ENCODE measurements around the gene WASF3.

The WASF3 gene

DNA sequence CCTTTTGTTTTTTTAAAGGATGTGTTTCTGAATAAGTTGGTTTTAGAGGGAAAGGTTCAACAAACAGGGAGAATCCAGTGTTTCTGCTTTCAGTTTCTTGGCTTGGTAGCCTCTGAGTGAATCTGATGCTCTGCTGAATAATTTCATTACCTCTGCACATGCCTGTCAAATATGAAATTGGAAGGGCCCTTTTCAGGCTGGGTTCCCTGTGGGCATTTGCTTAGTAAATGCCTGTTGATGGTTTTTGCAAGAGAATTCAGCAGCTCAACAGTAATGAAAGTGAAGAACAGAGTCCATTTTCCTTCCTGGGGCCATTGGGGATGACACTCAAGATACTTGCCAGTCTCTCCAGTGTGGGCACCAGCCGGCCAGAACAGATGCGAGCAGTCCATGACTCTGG, 128.8 kb downstream of the WASF3 start:
- no peak for DNase-seq (ENCODE audit: low spot score)

- DNase-seq (ENCODE audit: low spot score), result no peak
These were observed 130.8 kb downstream of the WASF3 start for GRCh38 chr13:26688286-26688685.

DNA sequence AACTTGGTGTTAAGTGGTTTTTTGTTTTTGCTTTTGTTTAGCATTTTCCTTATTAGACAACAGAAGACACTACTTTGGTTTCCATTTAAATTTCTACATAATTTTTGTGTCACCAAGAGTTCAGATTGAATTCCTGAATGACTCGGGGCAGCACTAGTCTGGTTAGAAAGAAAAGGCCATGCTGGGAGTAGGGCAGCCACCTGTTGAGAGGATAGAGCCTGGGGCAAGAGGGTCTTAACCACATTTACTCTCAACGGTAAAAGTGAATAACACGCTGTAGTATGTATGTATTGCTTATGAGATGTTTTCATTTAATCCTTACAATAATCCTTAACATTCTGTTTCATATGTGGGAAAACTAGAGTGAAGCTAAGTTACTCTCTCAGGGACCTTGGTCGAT, 131.5 kb downstream of the WASF3 start:
- no peak for DNase-seq (ENCODE audit: low spot score)

- no peak for DNase-seq (ENCODE audit: low spot score)
These were observed 136.4 kb downstream of the WASF3 start for GRCh38 chr13:26693749-26694463.

GRCh38 chr13:26694609-26695359, 137.3 kb downstream of the WASF3 start:
- DNase-seq (ENCODE audit: low spot score), result no peak

DNA sequence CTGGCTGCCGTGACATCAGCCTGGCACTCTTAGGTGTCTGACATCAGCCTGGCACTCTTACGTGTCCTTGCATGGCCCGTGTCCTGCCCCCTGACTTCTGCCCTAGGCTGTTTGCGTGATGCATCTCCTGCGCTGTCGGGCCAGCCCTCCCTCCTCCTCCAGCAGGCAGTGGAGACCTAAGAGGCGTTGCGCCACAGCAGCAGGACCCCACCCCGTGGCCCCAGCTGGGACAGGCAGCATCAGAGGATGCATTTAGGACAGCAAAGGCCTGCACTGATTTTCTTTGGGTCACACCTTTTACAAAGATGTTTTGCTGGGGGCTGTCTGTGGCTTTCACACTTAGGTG, 137.8 kb downstream of the WASF3 start:
- DNase-seq (ENCODE audit: low spot score), result no peak

DNA sequence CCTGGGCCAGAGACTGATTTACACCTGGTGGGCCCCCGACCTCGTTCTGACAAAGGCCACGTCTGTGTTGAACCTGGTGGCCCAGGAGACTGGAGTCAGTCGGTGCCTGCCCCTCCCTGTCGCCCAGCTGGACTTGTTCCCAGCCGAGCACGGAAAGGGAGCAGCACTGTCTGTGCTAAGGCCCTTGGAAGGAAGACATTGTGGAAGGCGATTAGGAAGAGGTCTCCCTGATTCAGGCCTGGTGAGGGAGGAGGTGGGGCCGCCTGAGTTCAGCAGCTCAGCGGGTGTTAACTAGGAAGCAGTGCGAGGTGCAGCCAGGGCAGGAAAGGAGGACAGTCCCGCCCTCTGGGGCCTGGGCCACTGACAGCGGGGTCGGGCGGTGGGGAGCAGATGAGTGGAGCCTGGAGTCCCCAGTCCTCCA, 138.4 kb downstream of the WASF3 start:
- no peak for DNase-seq (ENCODE audit: low spot score)

GRCh38 chr13:26697069-26697955, 139.8 kb downstream of the WASF3 start:
- no peak for DNase-seq (ENCODE audit: low spot score)

- DNase-seq (ENCODE audit: low spot score), result peak; percentile 81
These were observed 141.1 kb downstream of the WASF3 start for GRCh38 chr13:26698392-26699196.

- DNase-seq (ENCODE audit: low spot score), result no peak
These were observed 141.7 kb downstream of the WASF3 start for GRCh38 chr13:26699197-26699490.

GRCh38 chr13:26705536-26705935, 148.1 kb downstream of the WASF3 start:
- no peak for DNase-seq (ENCODE audit: low spot score)

DNA sequence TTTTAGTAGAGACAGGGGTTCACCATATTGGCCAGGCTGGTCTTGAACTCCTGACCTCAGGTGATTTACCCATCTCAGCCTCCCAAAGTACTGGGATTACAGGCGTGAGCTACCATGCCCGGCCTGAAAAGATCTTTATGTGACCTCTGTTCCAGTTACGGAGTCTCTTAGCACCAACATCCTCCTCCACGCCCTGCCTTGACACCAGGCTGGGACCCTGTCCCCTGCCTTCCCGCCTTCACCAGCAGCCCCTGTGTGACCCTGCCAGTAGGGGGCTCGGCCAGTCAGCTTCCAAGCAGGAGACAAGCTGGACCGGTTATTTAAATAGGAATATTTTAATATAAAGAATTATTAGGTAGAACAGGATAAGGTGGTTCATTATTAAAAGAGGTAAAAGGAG, 148.9 kb downstream of the WASF3 start:
- no peak for DNase-seq (ENCODE audit: low spot score)

DNA sequence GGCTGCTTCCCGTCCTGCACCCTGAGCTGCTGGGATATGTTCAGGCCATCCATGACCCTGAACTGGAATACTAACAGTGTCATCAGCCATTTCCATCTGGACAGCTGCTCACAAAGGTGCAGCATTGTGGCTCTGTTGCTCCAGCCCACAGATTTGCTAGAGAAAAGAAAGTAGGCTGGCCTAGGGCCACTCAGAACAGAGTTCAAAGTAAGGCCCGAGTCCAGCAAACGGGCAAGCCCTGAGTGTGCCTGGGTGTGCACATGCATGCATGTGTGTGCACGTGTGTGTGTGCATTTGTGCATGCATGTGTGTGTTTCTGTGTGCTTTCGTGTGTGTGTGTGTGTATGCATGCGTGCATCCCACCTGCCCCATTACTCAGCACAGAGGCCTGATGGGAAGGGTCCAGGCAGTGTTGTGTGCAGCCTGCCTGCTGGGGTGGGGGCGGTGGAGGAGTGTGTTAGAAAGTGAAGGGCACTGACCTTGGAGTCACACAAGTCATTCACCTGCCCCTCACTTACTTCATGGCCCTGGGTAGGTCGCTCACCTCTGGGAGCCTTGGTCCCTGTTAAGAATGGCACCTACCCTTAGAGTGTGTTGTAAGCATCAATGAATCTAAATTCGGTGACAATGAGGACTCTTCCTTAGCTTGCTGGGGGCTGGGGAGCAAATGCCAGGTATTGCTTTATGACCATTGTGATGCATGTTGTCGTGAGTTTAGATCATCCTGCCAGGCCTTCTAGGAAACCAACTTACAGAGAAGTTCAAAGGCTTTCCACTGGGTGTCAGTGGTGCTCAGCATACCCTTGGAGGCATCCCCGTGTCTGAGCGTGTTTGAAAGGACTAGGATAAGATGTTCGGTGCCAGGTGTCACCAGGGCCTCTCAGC, 149.9 kb downstream of the WASF3 start:
- peak; percentile 66 for DNase-seq (ENCODE audit: low spot score)

- DNase-seq (ENCODE audit: low spot score), result no peak
These were observed 150.5 kb downstream of the WASF3 start for GRCh38 chr13:26708007-26708297.

DNA sequence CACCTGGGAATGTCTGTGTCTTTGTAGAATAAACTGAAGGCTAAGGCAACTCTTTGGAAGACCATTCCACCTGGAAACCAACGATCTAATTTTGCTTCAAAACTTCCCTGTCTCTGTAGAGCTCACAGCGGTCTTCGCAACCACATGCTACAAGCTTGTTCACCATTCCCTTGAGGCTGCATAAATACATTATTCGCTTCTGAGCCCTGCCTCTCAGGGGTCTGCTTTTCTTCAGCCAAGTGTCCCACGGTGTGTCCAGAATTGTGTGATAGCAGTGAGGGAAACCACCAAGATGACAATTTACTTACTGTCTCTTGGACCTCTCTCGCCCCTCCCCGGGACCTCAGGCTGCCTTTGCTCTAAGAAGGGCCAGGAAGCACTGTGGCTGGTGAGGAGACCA, 152.0 kb downstream of the WASF3 start:
- no peak for DNase-seq (ENCODE audit: low spot score)

DNA sequence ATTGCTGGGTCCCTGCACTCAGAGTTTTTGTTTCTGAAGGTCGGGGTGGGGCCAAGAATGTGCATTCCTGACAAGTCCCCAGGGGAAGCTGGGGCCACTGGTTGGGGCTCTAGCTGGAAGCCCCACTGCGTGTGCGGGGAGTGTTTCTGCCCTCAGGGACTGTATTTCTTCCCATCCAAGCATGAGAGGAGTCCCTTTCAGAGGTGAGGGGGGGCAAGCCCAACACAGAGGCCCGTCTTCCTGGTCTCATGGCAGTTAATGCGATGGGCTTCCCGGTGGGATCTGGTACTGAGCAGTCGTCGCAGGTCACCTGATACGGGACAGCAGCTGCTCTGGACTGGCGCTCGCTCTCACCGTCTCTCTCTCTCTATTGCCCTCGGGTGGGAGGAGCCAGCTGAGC, 152.7 kb downstream of the WASF3 start:
- DNase-seq (ENCODE audit: low spot score), result no peak

DNA sequence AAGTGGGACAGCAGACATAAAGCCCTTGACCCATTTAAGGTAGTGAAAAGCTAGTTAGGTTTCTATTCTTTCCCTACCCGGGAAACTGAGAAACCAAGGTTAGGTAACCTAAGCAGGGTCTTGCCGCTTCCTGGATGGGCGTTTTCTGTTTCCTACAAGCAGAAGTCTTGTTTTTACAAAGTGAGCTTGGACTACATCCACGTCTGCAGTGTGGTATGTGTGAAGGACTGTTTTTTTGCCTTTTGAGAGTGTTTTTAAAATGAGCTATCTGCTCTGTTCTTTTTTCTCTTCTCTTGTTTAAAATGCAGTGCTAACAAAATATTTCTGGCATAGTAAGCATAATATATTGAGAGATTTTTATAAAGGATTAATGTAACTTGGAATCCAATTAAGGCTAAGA, 153.7 kb downstream of the WASF3 start:
- DNase-seq (ENCODE audit: low spot score), result no peak

DNA sequence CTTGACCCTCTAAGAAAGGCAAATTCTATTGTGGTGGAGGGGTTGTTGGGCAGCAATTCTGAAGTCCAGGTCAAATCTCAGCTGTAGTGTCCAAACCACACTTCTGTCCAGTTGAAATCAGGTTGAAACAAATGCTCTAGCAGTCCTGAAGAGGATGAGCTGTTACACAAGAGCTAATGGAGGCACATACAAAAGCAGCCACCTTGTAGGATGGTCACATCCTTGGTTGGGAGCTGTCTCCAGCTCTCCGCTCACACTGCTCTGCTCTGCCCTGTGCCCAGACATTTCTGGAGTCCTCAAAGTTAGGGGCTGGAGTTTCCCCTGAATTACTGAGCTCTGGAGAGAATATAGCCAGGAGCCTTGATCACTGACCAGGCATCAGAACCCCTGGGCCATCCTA, 155.9 kb downstream of the WASF3 start:
- DNase-seq (ENCODE audit: low spot score), result no peak

- DNase-seq (ENCODE audit: low spot score), result no peak
These were observed 159.5 kb downstream of the WASF3 start for GRCh38 chr13:26716984-26717383.

- DNase-seq (ENCODE audit: low spot score), result no peak
These were observed 160.7 kb downstream of the WASF3 start for GRCh38 chr13:26718146-26718545.

- DNase-seq (ENCODE audit: low spot score), result no peak
These were observed 161.4 kb downstream of the WASF3 start for GRCh38 chr13:26718872-26719271.
